Heart right ventricle (tissue), 16 donors: ENCODE data around the gene LDAF1. TPM values are rescaled to one million over a fixed set of nuclear protein-coding genes. Genes with fewer than 3 reads are reported as not detected.

Experiments
- ATAC-seq, 8 donors: fragments of 200-7000 bp; cut with Tn5 transposase; one replicate each; pipeline ENCODE4 v1.9.1; 2020; ENCODE audit warnings: mild to moderate bottlenecking in 8 of 8, moderate library complexity in 8 of 8, moderate number of reproducible peaks in 1 of 8
- DNase-seq, 2 donors: peaks; one replicate each; pipeline ENCODE4 v3.0.0-alpha.2; 2020
- H3K27ac ChIP-seq, 10 donors: fragments of 200-600 bp; sonication (generic) in 2 of 10; one replicate each; pipeline versions ENCODE4 v1.5.0 to v1.8.0; 2020 to 2022; ENCODE audit warnings: mild to moderate bottlenecking in 3 of 10
- H3K27me3 ChIP-seq, 7 donors: fragments of 200-600 bp; one replicate each; pipeline ENCODE4 v1.8.0; 2021 to 2022; ENCODE audit warnings: mild to moderate bottlenecking in 2 of 7
- H3K36me3 ChIP-seq, 9 donors: fragments of 200-600 bp; sonication (generic) in 1 of 9; one replicate each; pipeline versions ENCODE4 v1.5.0 to v1.8.0; 2020 to 2022; ENCODE audit warnings: mild to moderate bottlenecking in 2 of 9
- H3K4me1 ChIP-seq, 9 donors: fragments of 200-600 bp; sonication (generic) in 1 of 9; one replicate each; pipeline versions ENCODE4 v1.5.0 to v1.8.0; 2020 to 2022; ENCODE audit warnings: mild to moderate bottlenecking in 4 of 9
- H3K4me3 ChIP-seq, 10 donors: fragments of 200-600 bp; sonication (generic) in 2 of 10; one replicate each; pipeline versions ENCODE4 v1.5.0 to v1.8.0; 2020 to 2022; ENCODE audit warnings: mild to moderate bottlenecking in 7 of 10, moderate library complexity in 2 of 10
- H3K9me3 ChIP-seq, 11 donors: fragments of 200-600 bp in 10 of 11; sonication (generic) in 2 of 11; one replicate each; pipeline versions ENCODE4 v1.5.0 to v1.8.0; 2013 to 2022; ENCODE audit warnings: mild to moderate bottlenecking in 2 of 11, control low read depth in 1 of 11, moderate library complexity in 1 of 11
- WGBS, 2 donors: extraction: QIAGEN DNeasy Blood & Tissue Kit; methylation state at CpG; one replicate each; pipeline ENCODE4 v1.1.7; 2013; ENCODE audit warnings: inconsistent platforms in 1 of 2; 5-methylcytosine and 5-hydroxymethylcytosine counted together
- intact Hi-C, 10 donors: fragments of 100-400 bp; cut with DNase I; formaldehyde crosslinking; loops; one replicate each; pipeline versions ENCODE4 v1.11.1 to v1.14.2; 2022
- polyA plus RNA-seq, 2 donors: library from polyadenylated mRNA; stranded (reverse); fragments of 200-250 nt; gene quantifications; one replicate each; pipeline ENCODE4 v1.2.3, GENCODE V29; 2013
- total RNA-seq, 10 donors: library from RNA; stranded (reverse); fragmentation: NEBNext Ultra II Directional in 3 of 10; extraction: Animal tissue kit (Norgen Biotek cat#: 25700) in 3 of 10; gene quantifications; one replicate each; pipeline versions ENCODE4 v1.2.1 to v1.2.4, GENCODE V29; 2021 to 2023
- TF ChIP-seq, protein P1 (sequence below), 9 donors: fragments of 200-600 bp; sonication (generic) in 2 of 9; IDR thresholded peaks; one replicate each; pipeline versions ENCODE4 v1.5.0 to v1.8.0; 2021 to 2022; ENCODE audit warnings: antibody characterized with exemption in 9 of 9, mild to moderate bottlenecking in 5 of 9, moderate library complexity in 1 of 9
- donor health status: Arrhythmogenic right ventricular cardiomyopathy.
- donor health status: ischemic (EF 13 %, LVEDD 7.1; RV severe dilation, severe dysfunction).
- donor health status: healthy with polysubstance abuse.
- donor health status: DM: no; HTN: yes; CAD: no.
- donor health status: DM: no; HTN: no; CAD: no.
- donor health status: ischemic (EF 25% LVEDD 6.9; RV normal size, moderate dysfunction).
- donor health status: ischemic (EF 25% LVEDD 5.7; RV mildly dilated, moderate dysfunction).
- donor health status: healthy.
- donor health status: DM: yes; HTN: yes; CAD: no.
- donor health status: Ischemic cardiomyopathy.
- donor health status: ischemic (EF 35%, LVEDD 5.7; RV mildly dilated, moderate dysfunction).
- donor health status: nonischemic (EF 11% LVEDD 7.7; RV severe dilation, severe dysfunction).
- donor health status: DM: yes; HTN: yes; CAD: no.
- donor health status: PGD.
- donor health status: ischemic (EF 29% LVEDD 5.4; RV normal size, mild dysfunction).
- donor health status: nonischemic (EF 23%, LVEDD 6.1; RV moderate dilation, normal function).

Gene LDAF1
- total and polyA plus RNA-seq, 12 donors = 21.0 to 182 (median 139) TPM

- peak overlapping the region in 9 of 10 donors; percentile 27 to 95 (median 88) for H3K27ac ChIP-seq
- H3K4me3 ChIP-seq = peak overlapping the region in 9 of 10 donors; percentile 70 to 89 (median 85)
- intact Hi-C loops = loop anchor here in 2 of 10 donors (10.0 kb wide), 2 partner anchors 395 to 405 kb away; no protein-coding TSS in a partner anchor
- H3K27me3 ChIP-seq = no peaks in the 10 kb centered on the region
- DNase-seq = no peak
- no peaks in the 10 kb centered on the region for H3K9me3 ChIP-seq
- H3K36me3 ChIP-seq = peaks cover 0 to 39% (median 3%) of the 10 kb centered on the region in 9 donors
- ATAC-seq = no peak
- peaks cover 10 to 73% (median 60%) of the 10 kb centered on the region in 9 donors for H3K4me1 ChIP-seq
- TF ChIP-seq, protein P1, sequence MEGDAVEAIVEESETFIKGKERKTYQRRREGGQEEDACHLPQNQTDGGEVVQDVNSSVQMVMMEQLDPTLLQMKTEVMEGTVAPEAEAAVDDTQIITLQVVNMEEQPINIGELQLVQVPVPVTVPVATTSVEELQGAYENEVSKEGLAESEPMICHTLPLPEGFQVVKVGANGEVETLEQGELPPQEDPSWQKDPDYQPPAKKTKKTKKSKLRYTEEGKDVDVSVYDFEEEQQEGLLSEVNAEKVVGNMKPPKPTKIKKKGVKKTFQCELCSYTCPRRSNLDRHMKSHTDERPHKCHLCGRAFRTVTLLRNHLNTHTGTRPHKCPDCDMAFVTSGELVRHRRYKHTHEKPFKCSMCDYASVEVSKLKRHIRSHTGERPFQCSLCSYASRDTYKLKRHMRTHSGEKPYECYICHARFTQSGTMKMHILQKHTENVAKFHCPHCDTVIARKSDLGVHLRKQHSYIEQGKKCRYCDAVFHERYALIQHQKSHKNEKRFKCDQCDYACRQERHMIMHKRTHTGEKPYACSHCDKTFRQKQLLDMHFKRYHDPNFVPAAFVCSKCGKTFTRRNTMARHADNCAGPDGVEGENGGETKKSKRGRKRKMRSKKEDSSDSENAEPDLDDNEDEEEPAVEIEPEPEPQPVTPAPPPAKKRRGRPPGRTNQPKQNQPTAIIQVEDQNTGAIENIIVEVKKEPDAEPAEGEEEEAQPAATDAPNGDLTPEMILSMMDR (IDR thresholded peaks at IDR 0.05) = no peak
- 47% methylated on average over 1 of the region's 1 CpG for WGBS, 2 donors
Observed at GRCh38 chr16:21160276-21160675, 1.8 kb downstream of the LDAF1 start.

- Histone ChIP-seq H3K4me3 (peak overlapping the region in 6 of 10 donors; percentile 70 to 89 (median 88)), H3K9me3 (no peaks in the 10 kb centered on the region), H3K27me3 (no peaks in the 10 kb centered on the region), H3K4me1 (peaks cover 10 to 75% (median 60%) of the 10 kb centered on the region in 9 donors), H3K36me3 (peaks cover 0 to 48% (median 4%) of the 10 kb centered on the region in 9 donors), H3K27ac (peak overlapping the region in 8 of 10 donors; percentile 27 to 95 (median 89))
- WGBS, 2 donors = 34 to 45% methylated on average over 2 of the region's 2 CpGs
- TF ChIP-seq, protein P1 (IDR thresholded peaks at IDR 0.05) = no peak
- ATAC-seq = peak in 5 of 8 donors; percentile 10 to 33 (median 14)
- peak in 1 of 2 donors; percentile 55 for DNase-seq
- intact Hi-C loops = loop anchor here in 2 of 10 donors (10.0 kb wide), 2 partner anchors 394 to 404 kb away; no protein-coding TSS in a partner anchor
Observed at GRCh38 chr16:21161211-21161610, 2.7 kb downstream of the LDAF1 start.

DNA sequence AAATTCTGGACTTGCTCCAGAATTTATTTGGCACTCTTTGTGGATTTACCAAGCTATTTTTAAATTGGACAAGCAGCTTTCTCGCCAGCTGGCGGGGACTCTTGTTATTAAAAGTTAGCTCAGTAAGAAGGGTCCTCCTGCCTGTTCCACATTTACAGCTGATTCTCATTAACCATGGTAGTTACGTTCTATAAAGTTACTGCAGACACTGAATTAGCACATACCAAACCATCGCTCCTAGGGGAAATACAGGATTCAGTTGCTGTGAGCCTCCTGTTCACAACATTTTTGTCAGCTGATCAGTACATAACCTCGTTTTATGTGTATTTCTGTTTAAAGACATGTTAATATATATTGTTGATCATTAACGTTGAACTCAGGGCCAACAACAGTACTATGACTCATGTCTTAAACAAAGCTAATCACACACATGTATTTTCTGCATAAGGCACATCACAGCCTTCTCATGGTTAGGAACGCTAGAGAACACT, 4.2 kb downstream of the LDAF1 start:
- TF ChIP-seq, protein P1 (IDR thresholded peaks at IDR 0.05) = no peak
- Histone ChIP-seq H3K27ac (peak overlapping the region; percentile 25 to 95 (median 80)), H3K4me3 (peak overlapping the region in 4 of 10 donors; percentile 9 to 18 (median 12)), H3K36me3 (peaks cover 0 to 63% (median 13%) of the 10 kb centered on the region in 9 donors), H3K27me3 (no peaks in the 10 kb centered on the region), H3K4me1 (peaks cover 10 to 66% (median 51%) of the 10 kb centered on the region in 9 donors), H3K9me3 (no peaks in the 10 kb centered on the region)
- 11 to 16% methylated on average over 7 of the region's 7 CpGs for WGBS, 2 donors
- DNase-seq (peak; percentile 60 to 75), ATAC-seq (peak in 4 of 8 donors; percentile 13 to 43 (median 24))
- intact Hi-C loops = loop anchor here in 3 of 10 donors (2.0 to 10.0 kb wide), 3 partner anchors 138 to 402 kb away; no protein-coding TSS in a partner anchor

DNA sequence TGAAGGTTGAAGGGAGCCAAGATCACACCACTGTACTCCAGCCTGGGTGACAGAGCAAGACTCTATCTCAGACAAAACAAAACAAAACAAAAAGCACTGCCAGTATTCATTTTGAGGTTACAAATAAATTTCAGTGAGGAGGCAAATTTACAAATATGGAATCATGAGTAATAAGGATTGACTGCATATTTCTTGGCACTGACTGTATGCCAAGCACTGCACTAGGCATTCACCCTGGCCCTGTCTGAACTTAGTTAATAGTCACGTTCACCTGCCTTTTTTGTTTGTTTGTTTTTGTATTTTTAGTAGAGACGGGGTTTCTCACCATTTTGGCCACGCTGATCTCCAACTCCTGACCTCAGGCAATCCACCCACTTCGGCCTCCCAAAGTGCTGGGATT, 5.1 kb downstream of the LDAF1 start:
- intact Hi-C loops = loop anchor here in 3 of 10 donors (2.0 to 10.0 kb wide), 3 partner anchors 137 to 401 kb away; no protein-coding TSS in a partner anchor
- Histone ChIP-seq H3K27me3 (no peaks in the 10 kb centered on the region), H3K4me3 (no peak overlapping the region), H3K9me3 (no peaks in the 10 kb centered on the region), H3K4me1 (peaks cover 10 to 59% (median 45%) of the 10 kb centered on the region in 9 donors), H3K36me3 (peaks cover 0 to 63% (median 13%) of the 10 kb centered on the region in 9 donors), H3K27ac (peak overlapping the region; percentile 25 to 95 (median 80))
- no peak for ATAC-seq
- DNase-seq = no peak
- 79 to 80% methylated on average over 4 of the region's 4 CpGs for WGBS, 2 donors
- TF ChIP-seq, protein P1 (IDR thresholded peaks at IDR 0.05) = no peak
